Raji (cell line): ENCODE results near the gene STXBP5L.

Source experiments
- POLR2A ChIP-seq: IDR thresholded peaks from 2 replicates; pipeline ENCODE4 v1.6.1; 2011; ENCODE audit warnings: low read depth, low read length, control low read depth; ENCODE audit not compliant: insufficient read depth

Gene STXBP5L

DNA sequence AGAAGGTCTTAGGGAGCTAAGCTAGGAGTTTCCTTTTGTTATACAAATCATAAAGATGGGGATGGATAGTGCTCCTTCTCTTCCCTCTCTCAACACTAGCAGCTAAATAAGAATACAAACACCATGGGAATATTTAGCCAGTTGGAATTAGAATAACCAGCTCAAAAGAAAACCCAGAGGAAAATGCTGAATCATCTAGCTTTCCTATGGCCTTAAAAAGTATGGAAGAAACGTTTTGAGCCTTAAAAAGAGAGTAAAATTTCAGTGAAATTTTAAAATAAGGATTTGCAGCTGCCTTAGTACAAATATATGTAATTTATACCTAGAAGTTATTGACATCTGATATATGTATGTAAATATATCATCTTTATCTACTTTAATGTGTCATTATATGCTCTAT is 245.8 kb downstream of the STXBP5L start:
- no peak for TF ChIP-seq POLR2A

DNA sequence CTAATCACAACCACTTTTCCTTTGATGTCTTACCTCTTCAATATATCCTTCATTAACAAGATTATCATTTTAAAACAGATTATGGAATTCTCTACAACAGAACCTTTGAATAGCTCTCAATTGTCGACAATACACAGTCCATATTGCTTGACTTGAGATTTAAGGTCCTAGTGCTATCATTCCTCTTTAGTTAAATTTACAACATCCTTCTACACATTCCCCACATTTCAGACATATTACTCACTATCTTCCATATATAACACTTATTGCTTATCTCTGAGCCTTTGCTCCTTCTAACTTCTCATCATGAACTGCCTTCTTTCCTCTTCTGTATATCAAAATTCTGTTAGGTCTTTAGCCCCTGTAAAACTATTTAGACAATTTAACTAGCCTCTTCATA is 247.0 kb downstream of the STXBP5L start:
- no peak for TF ChIP-seq POLR2A

DNA sequence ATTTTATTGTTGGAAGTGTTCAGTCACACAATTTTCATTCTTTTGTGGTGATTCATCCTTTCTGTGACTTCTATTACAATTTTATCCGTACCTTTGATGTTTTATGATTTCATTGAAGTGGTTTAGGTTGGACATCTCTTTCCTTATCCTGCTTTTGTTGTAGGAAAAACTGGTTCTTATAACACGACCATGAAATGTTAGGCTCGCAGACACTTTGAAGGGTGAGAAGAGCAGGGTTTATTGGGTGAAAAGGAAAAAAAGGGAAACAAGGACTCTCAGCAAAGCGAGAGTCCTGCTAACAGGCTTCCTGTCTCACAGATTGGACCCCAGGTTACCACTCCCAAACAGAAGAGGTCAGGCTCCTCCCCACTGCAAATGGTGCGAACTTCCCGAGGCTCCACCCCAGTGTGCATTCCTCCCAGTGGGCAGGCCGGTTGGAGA is 257.4 kb downstream of the STXBP5L start:
- no peak for TF ChIP-seq POLR2A

DNA sequence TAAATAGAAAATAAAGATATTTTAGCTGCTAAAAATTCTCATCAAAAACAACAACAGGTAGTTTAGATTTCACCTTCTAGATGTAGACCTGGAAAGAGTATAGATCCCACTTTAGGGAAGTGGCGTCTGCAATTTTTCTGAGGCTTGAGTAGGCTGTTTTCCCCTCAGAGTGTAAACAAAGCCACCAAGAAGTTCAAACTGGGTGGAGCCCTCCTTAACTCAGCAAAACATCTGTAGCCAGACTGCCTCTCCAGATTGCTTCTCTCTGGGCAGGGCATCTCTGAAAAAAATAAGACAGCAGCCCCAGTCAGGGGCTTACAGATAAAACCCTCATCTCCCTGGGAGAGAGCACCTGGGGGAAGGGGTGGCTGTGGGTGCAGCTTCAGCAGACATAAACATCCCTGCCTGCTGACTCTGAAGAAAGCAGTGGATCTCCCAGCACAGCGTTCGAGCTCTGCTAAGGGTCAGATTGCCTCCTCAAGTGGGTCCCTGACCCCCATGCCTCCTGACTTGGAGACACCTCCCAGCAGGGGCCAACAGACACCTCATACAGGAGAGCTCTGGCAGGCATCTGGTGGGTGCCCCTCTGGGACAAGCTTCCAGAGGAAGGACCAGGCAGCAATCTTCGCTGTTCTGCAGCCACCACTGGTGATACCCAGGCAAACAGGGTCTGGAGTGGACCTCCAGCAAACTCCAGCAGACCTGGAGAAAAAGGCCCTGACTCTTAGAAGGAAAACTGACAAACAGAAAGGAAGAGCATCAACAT is 259.6 kb downstream of the STXBP5L start:
- TF ChIP-seq POLR2A = no peak

DNA sequence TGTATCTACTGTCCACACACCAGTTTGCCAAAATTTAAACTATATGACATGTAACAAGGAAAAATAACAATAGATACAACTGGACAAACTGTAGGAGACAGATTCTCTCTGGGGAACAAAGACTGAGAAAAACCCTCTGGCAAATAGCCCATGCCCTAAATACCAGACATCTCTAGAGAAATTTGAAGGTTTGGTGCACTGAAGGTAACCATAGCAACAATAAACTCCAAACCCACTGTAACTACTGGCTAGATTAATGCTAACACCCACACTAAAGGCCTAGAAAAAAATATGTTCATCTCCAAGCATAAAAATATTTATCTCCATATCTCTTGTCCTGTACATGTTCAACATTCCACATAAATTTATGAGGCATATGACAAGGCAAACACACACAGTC is 267.1 kb downstream of the STXBP5L start:
- no peak for TF ChIP-seq POLR2A

DNA sequence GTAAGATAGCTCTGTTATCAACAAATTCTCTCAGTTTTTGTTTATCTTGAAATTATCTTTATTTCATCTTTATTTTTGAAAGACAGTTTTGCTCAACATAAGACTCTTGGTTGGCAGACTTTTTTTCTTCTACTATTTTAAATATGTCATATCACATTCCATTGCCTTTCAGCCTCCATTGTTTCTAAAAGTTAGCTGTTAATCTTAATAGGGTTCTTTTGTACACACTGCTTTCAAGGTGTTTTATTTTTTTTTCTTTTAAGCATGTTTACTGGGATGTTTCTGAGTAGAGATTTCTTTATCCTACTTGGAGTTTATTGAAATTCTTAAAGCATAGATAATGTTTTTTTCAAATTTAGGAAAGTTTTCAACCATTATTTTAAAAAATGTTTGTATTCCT is 294.6 kb downstream of the STXBP5L start:
- TF ChIP-seq POLR2A = no peak

DNA sequence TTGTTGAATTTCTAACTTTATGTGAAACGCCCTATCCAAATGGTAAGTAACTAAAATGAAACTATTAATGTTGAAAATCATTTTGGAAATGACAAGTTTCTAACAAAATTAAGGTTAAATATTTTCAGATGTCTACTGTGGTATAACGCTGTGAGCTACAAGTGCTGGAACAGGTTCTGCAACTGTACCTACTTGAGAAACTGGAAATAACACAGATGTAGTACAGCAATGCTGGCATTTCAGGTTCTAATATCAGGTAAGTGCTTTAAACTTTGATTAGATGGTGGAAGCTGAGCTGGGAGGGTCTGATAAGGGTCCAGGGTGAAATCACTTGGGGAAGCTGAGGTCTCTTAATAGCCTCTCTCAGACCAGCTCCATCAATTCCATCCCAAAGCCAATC is 315.1 kb downstream of the STXBP5L start:
- TF ChIP-seq POLR2A = no peak

DNA sequence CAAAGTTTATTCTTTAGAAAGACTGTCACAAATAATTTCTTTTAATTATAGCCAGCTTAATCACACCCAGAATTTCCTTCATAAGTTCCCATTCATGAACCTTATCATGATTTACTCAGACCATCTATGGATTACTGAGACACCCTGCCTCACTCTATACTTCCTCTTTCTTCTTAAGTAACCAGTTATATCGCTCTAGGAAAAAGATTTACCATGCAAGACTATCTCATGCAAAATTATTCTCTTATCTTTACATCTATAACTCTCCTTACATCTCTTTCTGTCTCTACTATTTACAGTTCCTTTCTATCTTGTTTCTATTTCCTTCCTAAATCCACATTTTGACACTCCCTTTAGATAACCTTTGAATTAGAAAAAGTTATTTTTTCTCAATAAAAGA is 321.0 kb downstream of the STXBP5L start:
- TF ChIP-seq POLR2A = no peak

DNA sequence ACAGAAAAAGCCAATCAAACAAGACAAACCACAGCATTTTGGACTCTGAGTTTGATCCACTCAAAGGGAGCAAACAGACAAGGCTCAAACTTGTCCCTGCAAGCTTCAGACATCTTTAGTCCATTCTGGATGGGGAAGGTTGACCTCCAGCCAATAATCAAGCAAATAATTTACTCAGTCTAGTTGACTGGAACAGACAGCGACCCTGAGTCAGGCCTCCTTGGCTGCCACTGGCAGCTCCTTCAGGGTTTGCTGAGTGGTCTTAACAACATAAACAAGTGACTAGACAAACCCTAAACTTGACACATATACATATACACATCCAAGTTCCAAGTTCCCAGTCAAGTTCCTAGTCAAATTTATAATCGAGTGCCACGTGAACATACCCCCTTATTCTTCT is 323.9 kb downstream of the STXBP5L start:
- no peak for TF ChIP-seq POLR2A

DNA sequence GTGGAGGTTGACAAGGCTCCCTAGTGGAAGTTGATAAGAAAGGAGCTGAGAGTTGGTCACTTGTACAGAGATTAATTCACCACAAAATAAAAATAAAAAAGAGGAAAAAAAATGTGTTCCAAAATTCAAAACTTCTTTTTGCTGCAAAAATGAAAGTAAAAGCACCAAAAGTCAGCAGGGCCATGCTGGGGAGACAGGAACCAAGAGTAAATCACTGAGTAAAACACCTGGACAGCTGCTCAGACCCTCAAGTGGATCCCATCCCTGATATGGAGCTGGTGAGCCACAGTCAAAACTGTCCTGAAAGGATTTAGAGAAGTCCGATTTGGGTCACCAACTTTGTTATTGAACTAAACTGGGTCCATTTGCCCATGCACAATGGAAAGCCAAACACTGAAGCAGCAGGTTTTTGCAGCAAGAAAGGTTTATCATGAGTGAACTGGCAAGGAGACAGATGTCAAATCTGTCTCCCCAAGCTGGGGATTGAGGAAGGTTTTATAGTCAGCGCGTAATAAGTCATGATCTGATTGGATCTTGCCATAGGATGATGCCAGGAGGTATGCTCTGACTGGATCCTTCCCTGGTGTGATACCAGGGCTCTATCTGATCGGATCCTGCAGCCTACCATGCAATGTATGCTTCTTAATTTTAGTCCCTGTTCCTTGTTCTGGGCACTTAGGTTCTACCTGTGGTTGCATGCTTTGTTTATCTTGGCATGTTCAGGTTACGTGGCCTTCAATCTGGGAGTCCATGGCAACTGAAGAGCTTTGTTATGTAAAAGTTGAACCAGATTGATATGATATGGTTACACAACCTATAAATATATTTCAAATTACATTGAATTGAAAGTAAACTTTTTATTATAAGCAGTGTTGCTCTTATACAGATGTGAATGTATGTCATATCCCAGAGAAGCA is 324.6 kb downstream of the STXBP5L start:
- TF ChIP-seq POLR2A = no peak

DNA sequence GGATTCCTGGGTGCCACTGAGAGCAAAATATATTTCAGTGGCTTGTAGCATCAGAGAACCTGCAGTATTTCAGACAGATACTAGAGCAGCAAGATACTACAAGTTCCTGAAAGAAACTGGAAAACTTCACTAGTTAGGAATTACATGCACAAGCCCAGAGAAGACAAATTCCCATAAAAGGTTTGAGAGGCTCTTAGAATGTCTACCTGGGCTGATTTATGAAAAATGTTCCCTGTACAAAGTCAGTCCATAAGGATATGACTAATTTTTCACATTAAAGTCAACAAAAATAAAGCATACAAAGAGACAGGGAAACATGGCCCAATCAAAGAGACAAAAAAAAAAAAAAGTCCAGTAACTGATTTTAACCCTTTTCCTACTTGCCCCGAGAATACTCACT is 335.2 kb downstream of the STXBP5L start:
- no peak for TF ChIP-seq POLR2A

DNA sequence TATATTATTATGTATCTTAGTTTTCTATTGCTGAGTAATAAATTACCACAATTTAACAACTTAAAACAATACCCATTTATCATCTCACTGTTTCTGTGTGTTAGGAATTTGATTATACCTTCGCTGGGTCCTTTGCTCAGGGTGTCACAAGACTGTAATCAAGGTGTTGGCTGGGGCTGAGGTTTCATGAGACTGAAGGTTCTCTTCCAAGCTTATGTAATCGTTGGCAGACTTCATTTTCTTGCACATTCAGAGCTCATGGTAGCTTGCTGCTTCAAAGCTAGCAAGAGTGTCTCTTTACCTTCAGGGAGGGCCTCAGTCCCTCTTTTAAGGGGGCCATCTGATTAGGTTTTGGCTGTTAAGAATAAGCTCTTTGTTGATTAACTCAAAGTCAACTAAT is 344.7 kb downstream of the STXBP5L start:
- TF ChIP-seq POLR2A = no peak

DNA sequence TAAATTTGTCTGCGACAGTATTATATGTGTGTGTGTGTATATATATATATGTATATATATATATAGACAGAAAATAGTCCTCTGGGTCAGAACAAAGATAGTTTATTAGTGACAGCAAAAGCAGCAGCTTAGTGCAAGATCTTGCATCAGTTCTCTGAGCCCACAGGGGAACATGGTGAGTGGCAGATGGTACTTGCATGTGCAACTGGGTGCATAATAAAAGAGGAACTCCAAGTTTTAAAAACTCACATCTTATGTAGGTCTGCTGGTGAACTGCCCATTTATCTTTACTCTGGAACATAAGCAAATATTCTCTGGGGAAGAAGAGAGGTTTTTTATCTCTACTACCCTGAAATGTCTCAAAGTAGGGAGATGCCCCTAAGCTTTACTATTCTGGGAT is 361.4 kb downstream of the STXBP5L start:
- no peak for TF ChIP-seq POLR2A

DNA sequence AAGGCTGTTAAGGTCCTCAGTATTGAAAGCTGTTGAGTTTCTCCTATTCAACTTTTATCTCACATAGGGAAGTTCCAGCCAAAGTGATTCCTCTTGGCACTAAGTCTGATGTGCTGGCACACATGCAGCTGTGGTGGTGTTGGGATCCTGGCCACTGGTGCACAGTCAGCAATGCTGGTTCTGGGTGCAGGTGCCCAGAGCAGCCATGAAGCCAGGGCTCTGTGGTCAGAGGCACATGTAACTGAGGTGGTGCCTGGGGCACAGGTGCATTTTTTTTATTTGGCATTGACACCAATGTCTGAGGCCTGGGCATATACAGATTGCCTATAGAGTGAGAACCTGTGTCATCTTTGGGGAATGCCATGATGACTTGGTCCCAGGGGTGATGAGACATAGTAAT is 366.4 kb downstream of the STXBP5L start:
- no peak for TF ChIP-seq POLR2A

DNA sequence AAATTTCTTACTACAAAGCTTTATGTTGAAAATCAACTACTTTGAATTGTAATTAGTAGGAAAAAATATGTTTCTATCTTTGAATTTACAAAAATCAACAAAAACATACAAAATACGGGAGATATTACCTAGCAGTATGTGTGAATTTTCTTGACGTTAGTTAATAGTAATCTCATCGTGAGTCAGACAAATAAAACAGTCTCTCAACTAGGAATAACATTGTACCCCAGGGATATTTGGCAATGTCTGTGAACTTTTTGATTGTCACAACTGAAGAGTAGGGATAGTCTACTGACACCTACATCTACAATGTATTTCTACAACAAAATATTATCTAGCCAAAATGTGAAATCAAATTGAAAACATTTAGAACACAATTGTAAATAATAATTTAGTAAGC is 387.4 kb downstream of the STXBP5L start:
- TF ChIP-seq POLR2A = no peak

DNA sequence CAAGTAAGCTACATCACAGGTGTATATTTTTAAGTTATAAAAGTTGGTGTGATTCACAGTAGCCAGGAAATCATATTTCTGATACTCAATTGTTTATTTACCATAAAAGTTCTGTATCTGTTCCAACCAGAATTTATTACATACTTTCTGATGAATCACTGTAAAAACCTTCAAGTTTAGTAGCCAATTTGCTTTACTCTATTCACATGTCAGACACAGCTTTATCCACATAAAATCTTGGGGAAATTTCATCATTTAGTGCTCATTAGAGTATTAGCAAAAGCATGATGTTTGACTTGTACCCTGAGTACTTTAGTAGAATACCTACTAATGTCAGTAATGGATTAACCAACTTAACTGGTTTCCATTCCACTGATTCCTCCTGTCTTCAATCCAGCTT is 388.0 kb downstream of the STXBP5L start:
- TF ChIP-seq POLR2A = no peak
